SK-N-DZ (cell line): ENCODE measurements around the gene ETV2.
"Not testable (repeated sequence)": the region's sequence is repeated elsewhere in the genome, so short reads cannot be mapped to it uniquely, and the experiment has no call there.

Source experiments
- DNase-seq: peaks from one replicate; pipeline ENCODE4 v3.0.0-alpha.2; 2015; ENCODE audit warnings: low spot score

ETV2 gene

GRCh38 chr19:35628264-35628564 is 13.3 kb upstream of the ETV2 start:
- DNase-seq = no peak

DNA sequence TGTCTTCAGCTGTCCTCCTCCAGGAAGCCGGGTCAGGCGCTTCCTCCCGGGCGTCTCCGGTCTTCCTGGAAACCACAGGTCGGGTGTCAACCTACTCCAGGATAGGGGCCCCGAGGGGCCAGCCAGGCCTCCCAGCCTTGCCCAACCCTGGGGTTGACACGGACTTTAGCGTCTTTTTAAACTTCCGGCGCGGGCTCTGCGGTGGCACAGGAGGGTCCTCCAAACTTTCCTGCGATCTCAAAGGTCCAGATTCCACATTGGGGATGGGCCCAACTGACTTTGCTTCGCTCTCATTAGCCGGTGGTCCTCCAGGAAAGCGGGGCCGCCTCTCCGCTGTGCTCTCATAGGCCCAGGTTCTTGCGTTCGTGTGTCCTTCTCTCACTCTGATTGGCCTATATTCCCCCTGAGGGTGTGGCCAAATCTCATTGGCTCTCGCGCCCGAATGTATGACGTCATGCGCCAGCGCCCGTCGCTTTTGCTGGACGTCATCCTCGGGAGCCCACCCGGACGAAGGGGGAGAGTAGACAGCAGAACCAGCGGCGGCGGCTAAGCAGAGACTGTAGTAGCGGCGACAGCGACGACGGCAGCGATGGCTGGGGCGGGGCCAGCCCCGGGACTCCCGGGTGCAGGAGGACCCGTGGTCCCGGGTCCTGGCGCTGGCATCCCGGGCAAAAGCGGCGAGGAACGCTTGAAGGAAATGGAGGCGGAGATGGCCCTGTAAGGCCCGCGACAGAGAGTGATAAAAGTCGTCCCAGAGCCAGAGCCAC is 12.8 kb upstream of the ETV2 start, which contains the start of gene RBM42:
RBM42 (plus strand) TSS at position 472 of the 767 bp plus-strand sequence; CDS start at position 590, 118 bp downstream.
- DNase-seq = peak; percentile 98

DNA sequence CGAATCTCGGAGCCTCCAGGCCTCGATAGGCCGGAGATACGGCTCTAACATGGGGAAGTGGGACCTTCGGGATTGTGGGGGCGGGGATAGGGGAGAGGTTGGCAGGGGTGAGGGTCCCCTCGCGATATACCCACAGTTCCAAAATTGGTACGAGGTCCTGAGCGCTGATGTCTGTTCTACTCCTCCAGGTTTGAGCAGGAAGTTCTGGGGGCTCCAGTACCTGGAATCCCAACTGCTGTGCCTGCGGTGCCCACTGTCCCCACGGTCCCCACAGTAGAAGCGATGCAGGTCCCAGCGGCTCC is 12.3 kb upstream of the ETV2 start:
- DNase-seq = no peak

GRCh38 chr19:35633727-35634440 is 7.7 kb upstream of the ETV2 start:
- no peak for DNase-seq

DNA sequence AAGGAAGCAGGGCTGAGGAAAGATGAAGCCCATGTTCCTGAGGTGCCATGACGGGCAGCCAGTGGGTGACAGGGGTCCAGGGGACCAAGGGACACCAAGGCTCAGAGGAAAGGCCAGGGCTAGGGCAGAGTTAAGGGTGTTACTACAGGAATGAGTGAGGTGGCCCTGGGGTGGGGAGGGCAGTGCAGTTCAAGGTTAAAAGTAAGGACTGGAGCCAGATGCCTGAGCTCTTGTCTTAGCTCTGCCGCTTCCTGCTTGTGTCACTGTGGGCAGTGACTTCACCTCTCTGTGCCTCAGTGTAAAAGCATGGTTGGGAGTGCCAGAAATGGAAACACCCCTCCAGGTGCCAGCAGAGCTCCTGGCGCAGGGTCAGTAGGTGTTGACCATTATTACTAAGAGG is 4.9 kb upstream of the ETV2 start:
- DNase-seq = no peak

- no peak for DNase-seq
These were observed 4.4 kb upstream of the ETV2 start for GRCh38 chr19:35637165-35637564.

DNA sequence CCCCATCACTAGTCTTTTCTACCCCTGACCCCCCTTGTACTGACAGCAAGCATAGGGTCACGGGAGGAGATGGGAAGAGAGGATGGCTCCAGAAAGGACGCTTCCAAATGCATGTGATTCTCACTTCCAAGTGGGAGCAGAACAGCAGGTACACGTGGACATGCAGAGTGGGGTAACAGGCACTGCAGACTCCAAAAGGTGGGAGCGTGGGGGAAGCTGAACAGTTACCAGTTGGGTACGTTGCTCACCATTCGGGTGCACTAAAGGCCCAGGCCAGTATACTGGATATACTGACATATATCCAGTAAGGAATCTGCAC is 2.3 kb upstream of the ETV2 start:
- DNase-seq = no peak

DNA sequence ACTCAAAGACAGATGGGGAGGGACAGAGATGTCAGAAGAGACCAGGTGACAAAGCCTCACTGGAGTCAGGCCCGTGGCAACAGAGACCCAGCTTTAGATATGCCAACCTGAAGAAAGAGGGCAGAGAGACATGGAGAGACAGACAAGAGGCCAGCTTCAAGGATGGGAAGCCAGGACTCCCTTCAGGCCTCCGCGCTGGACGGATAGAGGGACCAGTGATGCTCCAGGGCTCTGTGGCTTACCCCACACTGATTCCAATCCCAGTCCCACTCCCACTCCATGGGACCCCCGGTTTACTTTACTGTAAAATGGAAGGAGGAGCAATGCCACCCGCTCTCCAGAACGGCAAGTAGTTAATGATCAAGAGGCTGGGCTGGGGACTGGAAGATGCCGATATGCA is 1.7 kb upstream of the ETV2 start:
- no peak for DNase-seq

DNA sequence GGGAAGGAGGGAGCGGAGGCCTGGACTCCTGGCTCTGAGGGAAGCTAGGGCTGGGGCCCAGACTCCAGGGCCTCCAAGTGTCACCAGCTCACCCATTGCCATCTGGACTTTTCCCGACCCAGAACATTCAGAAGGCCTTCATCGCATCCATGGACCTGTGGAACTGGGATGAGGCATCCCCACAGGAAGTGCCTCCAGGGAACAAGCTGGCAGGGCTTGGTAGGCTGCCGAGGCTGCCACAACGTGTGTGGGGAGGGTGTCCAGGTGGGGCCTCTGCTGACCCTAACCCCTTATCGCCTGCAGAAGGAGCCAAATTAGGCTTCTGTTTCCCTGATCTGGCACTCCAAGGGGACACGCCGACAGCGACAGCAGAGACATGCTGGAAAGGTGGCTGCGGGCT is 767 bp downstream of the ETV2 start:
- DNase-seq = no peak

GRCh38 chr19:35642798-35643254 is 1.3 kb downstream of the ETV2 start:
- DNase-seq = no peak

DNA sequence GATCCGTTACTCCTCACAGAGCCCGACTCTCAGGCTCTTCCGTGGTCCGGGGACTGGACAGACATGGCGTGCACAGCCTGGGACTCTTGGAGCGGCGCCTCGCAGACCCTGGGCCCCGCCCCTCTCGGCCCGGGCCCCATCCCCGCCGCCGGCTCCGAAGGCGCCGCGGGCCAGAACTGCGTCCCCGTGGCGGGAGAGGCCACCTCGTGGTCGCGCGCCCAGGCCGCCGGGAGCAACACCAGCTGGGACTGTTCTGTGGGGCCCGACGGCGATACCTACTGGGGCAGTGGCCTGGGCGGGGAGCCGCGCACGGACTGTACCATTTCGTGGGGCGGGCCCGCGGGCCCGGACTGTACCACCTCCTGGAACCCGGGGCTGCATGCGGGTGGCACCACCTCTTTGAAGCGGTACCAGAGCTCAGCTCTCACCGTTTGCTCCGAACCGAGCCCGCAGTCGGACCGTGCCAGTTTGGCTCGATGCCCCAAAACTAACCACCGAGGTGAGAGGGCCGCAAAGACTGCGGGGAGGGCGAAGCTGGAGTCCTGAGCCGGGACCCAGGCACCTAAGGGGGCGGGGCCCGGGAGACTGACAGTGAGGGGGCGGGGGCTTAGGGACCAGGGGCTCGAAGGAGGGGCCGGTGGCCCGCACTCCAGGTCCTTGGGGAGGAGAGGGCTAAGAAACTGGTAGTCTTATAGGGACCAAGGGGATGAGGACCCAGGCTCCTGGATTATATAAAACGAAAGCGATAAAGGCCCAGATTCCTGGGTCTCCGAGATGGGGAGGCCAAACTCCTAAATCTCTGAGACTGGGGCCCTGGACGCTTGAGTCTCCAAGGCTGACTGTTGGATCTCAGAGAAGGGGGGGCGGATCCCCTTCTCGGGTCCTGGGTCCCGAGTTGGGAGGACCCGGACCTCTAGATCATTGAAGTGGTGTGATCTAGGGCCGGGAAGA is 2.0 kb downstream of the ETV2 start:
- peak; percentile 81 for DNase-seq

DNA sequence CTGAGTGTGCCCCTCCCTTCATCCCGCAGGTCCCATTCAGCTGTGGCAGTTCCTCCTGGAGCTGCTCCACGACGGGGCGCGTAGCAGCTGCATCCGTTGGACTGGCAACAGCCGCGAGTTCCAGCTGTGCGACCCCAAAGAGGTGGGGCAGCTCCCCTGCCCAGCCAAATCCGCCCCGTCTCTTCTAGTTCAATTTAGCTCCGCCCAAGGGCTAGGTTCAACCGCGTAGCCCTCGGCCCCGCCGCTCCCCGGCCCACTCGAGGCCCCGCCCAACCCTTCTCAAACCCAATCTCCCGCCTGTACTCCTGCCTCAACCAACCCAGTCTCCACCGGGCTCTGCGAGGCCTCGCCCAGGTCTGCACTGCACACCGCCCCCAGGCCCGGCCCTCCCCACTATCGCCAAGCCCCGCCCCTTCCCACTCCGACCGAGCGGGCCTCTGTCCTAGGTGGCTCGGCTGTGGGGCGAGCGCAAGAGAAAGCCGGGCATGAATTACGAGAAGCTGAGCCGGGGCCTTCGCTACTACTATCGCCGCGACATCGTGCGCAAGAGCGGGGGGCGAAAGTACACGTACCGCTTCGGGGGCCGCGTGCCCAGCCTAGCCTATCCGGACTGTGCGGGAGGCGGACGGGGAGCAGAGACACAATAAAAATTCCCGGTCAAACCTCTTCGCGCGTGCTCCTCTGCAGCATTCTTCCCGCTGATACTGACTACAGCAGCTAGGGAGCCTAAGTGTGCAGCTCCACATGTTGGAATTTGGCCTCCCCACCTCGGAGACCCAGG is 2.9 kb downstream of the ETV2 start:
- DNase-seq = peak; percentile 92

DNA sequence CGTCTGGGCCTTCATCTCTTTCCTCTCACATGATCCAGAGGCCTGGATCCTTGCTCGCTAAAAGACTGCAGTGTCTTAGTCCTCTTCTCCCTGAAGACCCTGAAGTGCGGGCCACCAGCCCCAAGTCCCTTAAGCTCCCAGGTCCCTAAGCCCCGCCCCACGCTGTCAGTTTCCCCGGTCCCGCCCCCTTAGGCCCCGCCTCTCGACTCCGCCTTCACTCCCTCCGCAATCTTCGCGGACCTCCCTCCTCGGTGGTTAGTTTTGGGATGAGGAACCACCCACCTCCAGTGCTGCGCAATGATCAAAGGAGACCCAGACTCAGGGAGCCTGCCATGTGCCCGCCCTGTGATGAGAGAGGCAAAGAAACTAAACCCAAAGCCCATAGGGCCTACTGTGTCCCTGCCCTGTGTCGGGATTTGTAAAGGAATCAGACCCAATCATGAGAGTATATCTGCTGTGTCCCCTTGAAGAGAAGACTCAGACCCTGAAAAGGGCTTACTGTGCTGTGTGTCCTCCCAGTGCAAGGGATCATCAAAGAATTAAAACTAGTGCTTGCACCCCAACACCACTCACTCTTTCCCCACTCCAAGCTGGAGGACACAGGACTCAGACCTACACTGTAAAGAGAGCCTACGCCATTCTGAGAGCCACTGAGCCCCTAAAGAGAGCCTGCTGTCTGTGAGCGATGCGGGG is 3.6 kb downstream of the ETV2 start:
- peak; percentile 68 for DNase-seq

DNA sequence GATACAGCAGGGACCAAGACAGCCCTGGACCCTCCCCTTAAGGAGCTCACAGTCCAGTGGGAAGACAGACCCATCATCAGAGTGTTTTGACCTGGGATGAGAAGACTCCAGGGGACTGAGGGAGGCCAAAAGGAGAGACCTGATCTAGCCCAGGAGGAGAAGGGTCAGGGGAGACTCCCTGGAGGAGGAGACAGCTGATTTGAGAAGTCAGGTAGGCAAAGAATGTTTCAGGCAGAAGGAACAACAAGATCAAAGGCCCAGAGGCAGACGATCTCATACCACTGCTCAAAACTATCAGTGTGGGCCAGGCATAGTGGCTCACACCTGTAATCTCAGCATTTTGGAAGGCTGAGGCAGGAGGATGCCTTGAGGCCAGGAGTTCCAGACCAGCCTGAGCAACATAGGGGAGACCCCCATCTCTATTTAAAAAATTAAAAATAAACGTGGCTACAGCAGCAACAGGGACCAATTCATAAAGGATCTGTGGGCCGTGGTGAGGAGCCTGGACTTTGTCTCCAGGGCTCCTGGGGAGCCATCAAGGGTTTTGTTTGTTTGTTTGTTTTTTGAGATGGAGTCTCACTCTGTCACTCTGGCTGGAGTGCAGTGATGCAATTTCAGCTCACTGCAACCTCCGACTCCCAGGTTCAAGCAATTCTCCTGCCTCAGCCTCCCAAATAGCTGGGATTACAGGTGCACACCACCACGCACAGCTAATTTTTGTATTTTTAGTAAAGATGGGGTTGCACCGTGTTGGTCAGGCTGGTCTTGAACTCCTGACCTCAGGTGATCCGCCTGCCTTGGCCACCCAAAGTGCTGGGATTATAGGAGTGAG is 4.4 kb downstream of the ETV2 start:
- no peak for DNase-seq

DNA sequence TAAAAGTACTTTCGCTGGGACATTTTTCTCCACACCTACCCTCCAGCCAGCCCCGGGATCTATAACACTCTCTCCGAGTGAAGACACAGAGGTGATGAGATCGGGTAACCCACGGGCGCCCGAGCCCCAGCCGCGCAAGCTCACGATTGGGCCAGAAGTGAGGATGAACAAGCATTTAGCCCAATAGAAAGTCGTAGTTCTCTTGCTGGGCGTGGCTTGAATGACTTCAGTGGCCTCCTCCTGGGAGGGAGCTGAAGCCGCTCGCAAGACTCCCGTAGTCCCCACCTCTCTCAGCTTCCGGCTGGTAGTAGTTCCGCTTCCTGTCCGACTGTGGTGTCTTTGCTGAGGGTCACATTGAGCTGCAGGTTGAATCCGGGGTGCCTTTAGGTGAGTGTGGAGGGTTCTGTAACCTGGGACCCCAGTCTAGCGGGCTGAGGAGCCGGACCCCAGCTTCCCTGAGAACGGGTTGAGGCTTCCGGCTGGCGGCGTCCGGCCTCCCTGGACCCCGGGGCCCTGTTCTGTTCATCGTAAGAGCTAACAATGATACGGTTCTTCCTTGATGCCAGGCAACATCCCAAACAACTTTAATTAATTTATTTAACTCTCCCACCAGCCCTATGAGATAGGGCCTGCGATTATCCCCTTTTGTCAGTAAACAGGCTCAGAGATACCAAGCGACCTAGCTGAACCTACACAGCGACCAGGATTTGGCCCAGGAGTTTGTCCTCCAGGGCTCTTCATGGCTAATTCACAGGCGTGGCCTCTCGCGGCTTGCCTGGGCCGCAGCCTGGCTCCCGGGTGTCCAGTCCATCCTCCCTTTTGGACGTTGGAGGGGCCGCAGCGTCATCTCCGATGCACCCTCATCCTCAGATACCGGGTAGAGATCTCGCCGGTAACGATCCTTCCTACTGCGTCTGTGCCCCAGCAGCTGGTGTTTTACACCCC is 6.7 kb downstream of the ETV2 start, which contains the start of gene COX6B1:
COX6B1 (plus strand) TSS at position 307 of the 945 bp plus-strand sequence. CDS start 2,921 bp downstream, outside the sequence.
- peak; percentile 98 for DNase-seq

GRCh38 chr19:35650581-35650980 is 9.0 kb downstream of the ETV2 start:
- DNase-seq = no peak

DNA sequence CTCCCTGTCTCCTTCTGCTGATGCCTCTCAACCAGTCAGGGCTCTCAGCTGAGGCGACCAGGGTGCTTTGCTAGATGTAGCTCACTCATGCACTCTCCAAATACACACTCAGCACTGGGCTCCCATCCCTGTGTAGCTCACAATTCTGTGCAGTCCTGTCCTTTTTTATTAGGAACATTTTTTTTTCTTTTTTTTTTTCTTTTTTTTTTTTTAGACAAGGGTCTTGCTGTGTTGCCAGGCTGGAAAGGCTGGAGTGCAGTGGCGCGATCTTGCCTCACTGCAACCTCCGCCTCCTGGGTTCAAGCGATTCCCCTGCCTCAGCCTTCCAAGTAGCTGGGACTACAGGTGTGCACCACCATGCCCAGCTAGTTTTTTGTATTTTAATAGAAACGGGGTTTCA is 13.3 kb downstream of the ETV2 start:
- not testable (repeated sequence) for DNase-seq

DNA sequence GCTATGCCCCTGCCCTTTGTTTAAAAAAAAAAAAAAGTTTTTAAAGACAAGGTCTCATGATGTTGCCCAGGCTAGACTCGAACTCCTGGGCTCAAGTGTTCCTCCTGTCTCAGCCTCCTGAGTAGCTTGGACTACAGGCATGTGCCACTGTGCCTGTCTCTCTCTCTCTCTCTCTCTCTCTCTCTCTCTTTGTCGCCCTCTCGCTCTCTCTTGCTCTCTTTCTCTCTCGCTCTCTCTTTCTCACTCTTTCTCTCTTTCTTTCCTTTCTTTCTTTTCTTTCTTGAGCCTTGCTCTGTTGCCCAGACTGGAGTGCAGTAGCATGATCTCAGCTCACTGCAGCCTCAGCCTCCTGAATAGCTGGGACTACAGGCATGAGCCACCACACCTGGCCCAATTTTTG is 14.1 kb downstream of the ETV2 start:
- no peak for DNase-seq

DNA sequence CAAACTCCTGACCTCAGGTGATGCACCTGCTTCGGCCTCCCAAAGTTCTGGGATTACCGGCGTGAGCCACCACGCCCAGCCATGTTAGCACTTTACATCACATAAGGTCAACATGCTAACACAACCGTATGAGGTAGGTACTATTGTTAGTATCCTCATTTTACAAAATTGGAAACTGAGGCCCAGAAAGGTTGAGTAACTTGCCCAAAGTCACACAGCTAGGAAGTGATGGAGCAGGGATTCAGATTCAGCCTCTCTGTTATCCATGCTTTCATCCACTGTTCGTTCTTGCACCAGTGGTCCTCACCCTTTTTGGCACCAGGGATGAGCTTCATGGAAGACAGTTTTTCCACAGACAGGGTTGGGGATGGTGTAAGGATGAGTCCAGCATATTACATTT is 15.2 kb downstream of the ETV2 start:
- DNase-seq = no peak
